ENCODE measurements around the gene ESPL1.

ESPL1 gene

GRCh38 chr12:53225635-53226424, 42.3 kb upstream of the ESPL1 start:
- H3K9me3 Mint-ChIP-seq, result no peaks in the 10 kb centered on the region
- no peak for DNase-seq
- no peaks in the 10 kb centered on the region for H3K27me3 Mint-ChIP-seq
- H3K4me3 Mint-ChIP-seq, result no peak overlapping the region
- H3K4me1 Mint-ChIP-seq (ENCODE audit: low read depth), result peaks cover 75% of the 10 kb centered on the region
- peaks cover 8% of the 10 kb centered on the region for H3K36me3 Mint-ChIP-seq (ENCODE audit: low read depth)
- H3K27ac Mint-ChIP-seq, result peak overlapping the region; percentile 31

DNA sequence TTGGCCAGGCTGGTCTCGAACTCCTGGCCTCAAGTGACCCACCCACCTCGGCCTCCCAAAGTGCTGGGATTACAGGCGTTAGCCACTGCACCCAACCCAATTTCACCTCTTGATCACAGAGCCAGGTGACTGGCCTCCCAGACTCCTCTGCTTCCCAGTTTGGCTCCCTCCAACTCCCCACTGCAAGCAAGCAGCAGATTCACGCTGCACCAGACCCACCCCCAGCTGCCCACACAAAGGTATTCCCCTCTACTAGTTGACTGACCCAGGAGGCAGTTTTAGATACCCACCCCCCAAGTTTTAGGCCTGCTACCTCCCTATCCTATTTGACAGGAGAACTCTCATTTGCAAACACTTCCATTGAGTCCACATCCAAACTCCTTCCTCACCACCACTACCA, 41.3 kb upstream of the ESPL1 start:
- peaks cover 80% of the 10 kb centered on the region for H3K4me1 Mint-ChIP-seq (ENCODE audit: low read depth)
- H3K9me3 Mint-ChIP-seq, result no peaks in the 10 kb centered on the region
- H3K4me3 Mint-ChIP-seq, result no peak overlapping the region
- no peak overlapping the region for H3K27ac Mint-ChIP-seq
- DNase-seq, result no peak
- H3K27me3 Mint-ChIP-seq, result no peaks in the 10 kb centered on the region
- peaks cover 8% of the 10 kb centered on the region for H3K36me3 Mint-ChIP-seq (ENCODE audit: low read depth)

DNA sequence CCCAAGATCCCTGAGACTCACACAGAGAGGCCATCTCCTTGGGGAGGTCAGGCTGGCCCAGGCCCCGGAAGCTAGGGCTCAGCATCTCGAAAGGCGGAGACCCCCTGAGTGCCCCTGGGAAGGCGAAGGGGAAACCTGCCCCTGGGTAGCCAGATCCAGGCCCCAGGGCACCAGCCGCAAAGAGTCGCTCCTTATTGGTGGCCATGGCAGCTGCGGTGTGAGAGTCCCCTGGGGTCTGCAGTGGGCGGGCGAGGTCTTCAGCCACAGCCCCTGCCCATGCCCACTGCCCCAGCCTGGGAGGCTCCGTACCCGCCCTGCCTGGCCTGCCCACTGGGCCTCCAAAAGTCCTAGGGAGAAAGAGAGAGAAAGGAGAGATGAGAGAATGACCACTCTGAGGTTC, 40.8 kb upstream of the ESPL1 start:
- Mint-ChIP-seq H3K4me3 (no peak overlapping the region), H3K9me3 (no peaks in the 10 kb centered on the region), H3K4me1 (ENCODE audit: low read depth) (peaks cover 76% of the 10 kb centered on the region), H3K27me3 (no peaks in the 10 kb centered on the region), H3K27ac (peak overlapping the region; percentile 29), H3K36me3 (ENCODE audit: low read depth) (peaks cover 8% of the 10 kb centered on the region)
- no peak for DNase-seq

- Mint-ChIP-seq H3K27ac (peak overlapping the region; percentile 29), H3K9me3 (no peaks in the 10 kb centered on the region), H3K4me3 (no peak overlapping the region), H3K27me3 (no peaks in the 10 kb centered on the region), H3K36me3 (ENCODE audit: low read depth) (peaks cover 8% of the 10 kb centered on the region), H3K4me1 (ENCODE audit: low read depth) (peaks cover 76% of the 10 kb centered on the region)
- DNase-seq, result no peak
Observed at GRCh38 chr12:53227836-53228235, 40.3 kb upstream of the ESPL1 start.

DNA sequence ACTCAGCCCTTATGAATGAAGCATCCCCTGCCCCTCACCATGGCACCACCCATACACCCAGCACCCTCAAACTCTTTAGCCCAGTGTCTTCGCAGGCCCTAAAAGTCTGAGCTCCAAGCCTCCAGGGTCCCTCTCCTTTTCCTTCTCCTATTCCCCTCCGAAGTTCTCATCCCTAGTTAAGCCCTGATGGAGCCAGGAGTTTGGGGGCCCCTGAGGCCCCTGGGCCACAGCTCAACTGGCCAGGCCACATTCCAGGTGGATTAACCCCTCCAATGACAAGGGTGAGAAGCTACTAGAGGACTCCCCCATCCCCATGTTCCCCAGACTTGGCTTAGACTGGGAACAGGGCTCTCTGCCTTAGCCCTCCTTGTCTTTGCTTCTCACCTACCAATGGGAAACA, 38.6 kb upstream of the ESPL1 start:
- Mint-ChIP-seq H3K27ac (peak overlapping the region; percentile 38), H3K9me3 (no peaks in the 10 kb centered on the region), H3K36me3 (ENCODE audit: low read depth) (peaks cover 8% of the 10 kb centered on the region), H3K27me3 (no peaks in the 10 kb centered on the region), H3K4me3 (peak overlapping the region; percentile 22), H3K4me1 (ENCODE audit: low read depth) (peaks cover 74% of the 10 kb centered on the region)
- no peak for DNase-seq

- H3K4me3 Mint-ChIP-seq, result peak overlapping the region; percentile 22
- peaks cover 5% of the 10 kb centered on the region for H3K36me3 Mint-ChIP-seq (ENCODE audit: low read depth)
- no peak for DNase-seq
- peak overlapping the region; percentile 52 for H3K27ac Mint-ChIP-seq
- peaks cover 73% of the 10 kb centered on the region for H3K4me1 Mint-ChIP-seq (ENCODE audit: low read depth)
- no peaks in the 10 kb centered on the region for H3K9me3 Mint-ChIP-seq
- H3K27me3 Mint-ChIP-seq, result no peaks in the 10 kb centered on the region
Observed at GRCh38 chr12:53230108-53230845, 37.8 kb upstream of the ESPL1 start.

DNA sequence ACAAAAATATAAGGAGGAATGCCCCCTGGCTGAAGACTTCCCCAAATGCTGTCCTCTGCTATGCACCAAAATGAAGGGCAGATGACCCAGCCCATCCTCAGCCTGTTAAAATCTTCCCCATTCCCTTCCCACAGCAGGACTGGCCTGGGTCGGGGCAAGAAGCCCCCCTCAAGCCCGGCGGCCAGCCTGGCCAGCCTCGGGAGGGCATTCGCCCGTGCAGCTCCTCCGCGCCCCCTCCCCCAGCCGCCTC, 36.5 kb upstream of the ESPL1 start:
- no peaks in the 10 kb centered on the region for H3K9me3 Mint-ChIP-seq
- peaks cover 5% of the 10 kb centered on the region for H3K36me3 Mint-ChIP-seq (ENCODE audit: low read depth)
- no peak for DNase-seq
- peak overlapping the region; percentile 71 for H3K4me3 Mint-ChIP-seq
- H3K27me3 Mint-ChIP-seq, result no peaks in the 10 kb centered on the region
- H3K27ac Mint-ChIP-seq, result peak overlapping the region; percentile 68
- H3K4me1 Mint-ChIP-seq (ENCODE audit: low read depth), result peaks cover 78% of the 10 kb centered on the region

- Mint-ChIP-seq H3K27ac (peak within 1 kb of the TSS; percentile 90), H3K27me3 (no peaks in the 10 kb centered on the region), H3K4me3 (peak within 1 kb of the TSS; percentile 80), H3K9me3 (no peaks in the 10 kb centered on the region), H3K4me1 (ENCODE audit: low read depth) (peaks cover 80% of the 10 kb centered on the region), H3K36me3 (ENCODE audit: low read depth) (peaks cover 1% of the 10 kb centered on the region)
- peak; percentile 84 for DNase-seq
Observed at GRCh38 chr12:53231921-53232645, 36.0 kb upstream of the ESPL1 start, which contains the start of gene RARG. Gene RARG, minus strand, starts transcription at chr12:53232209. Its CDS starts 4,664 bp downstream, at chr12:53227545.

GRCh38 chr12:53232646-53233461, 35.2 kb upstream of the ESPL1 start:
- Mint-ChIP-seq H3K27ac (peak overlapping the region; percentile 90), H3K27me3 (no peaks in the 10 kb centered on the region), H3K4me3 (peak overlapping the region; percentile 80), H3K36me3 (ENCODE audit: low read depth) (no peaks in the 10 kb centered on the region), H3K4me1 (ENCODE audit: low read depth) (peaks cover 82% of the 10 kb centered on the region), H3K9me3 (no peaks in the 10 kb centered on the region)
- DNase-seq, result no peak

- Mint-ChIP-seq H3K4me3 (no peak overlapping the region), H3K27me3 (no peaks in the 10 kb centered on the region)
Observed at GRCh38 chr12:53233671-53234121, 34.4 kb upstream of the ESPL1 start.

GRCh38 chr12:53234271-53234914, 33.7 kb upstream of the ESPL1 start:
- H3K27ac Mint-ChIP-seq, result no peak overlapping the region
- DNase-seq, result no peak
- no peaks in the 10 kb centered on the region for H3K9me3 Mint-ChIP-seq
- H3K36me3 Mint-ChIP-seq (ENCODE audit: low read depth), result no peaks in the 10 kb centered on the region
- no peak overlapping the region for H3K4me3 Mint-ChIP-seq
- no peaks in the 10 kb centered on the region for H3K27me3 Mint-ChIP-seq
- peaks cover 70% of the 10 kb centered on the region for H3K4me1 Mint-ChIP-seq (ENCODE audit: low read depth)

More at GRCh38 chr12:53233671-53234121, 34.4 kb upstream of the ESPL1 start:
- Mint-ChIP-seq H3K9me3 (no peaks in the 10 kb centered on the region), H3K4me1 (ENCODE audit: low read depth) (peaks cover 74% of the 10 kb centered on the region), H3K36me3 (ENCODE audit: low read depth) (no peaks in the 10 kb centered on the region), H3K27ac (no peak overlapping the region)
- DNase-seq, result no peak

- peaks cover 62% of the 10 kb centered on the region for H3K4me1 Mint-ChIP-seq (ENCODE audit: low read depth)
- no peaks in the 10 kb centered on the region for H3K36me3 Mint-ChIP-seq (ENCODE audit: low read depth)
- no peak for DNase-seq
- no peaks in the 10 kb centered on the region for H3K9me3 Mint-ChIP-seq
- H3K4me3 Mint-ChIP-seq, result no peak overlapping the region
- no peaks in the 10 kb centered on the region for H3K27me3 Mint-ChIP-seq
- H3K27ac Mint-ChIP-seq, result no peak overlapping the region
Observed at GRCh38 chr12:53235164-53235563, 32.9 kb upstream of the ESPL1 start.

GRCh38 chr12:53235742-53236442, 32.2 kb upstream of the ESPL1 start:
- H3K36me3 Mint-ChIP-seq (ENCODE audit: low read depth), result no peaks in the 10 kb centered on the region
- DNase-seq, result peak; percentile 63
- peak overlapping the region; percentile 18 for H3K4me3 Mint-ChIP-seq
- H3K9me3 Mint-ChIP-seq, result no peaks in the 10 kb centered on the region
- H3K4me1 Mint-ChIP-seq (ENCODE audit: low read depth), result peaks cover 58% of the 10 kb centered on the region
- peak overlapping the region; percentile 56 for H3K27ac Mint-ChIP-seq
- no peaks in the 10 kb centered on the region for H3K27me3 Mint-ChIP-seq

Data from activated T-cell treated with anti-CD3 and anti-CD28 coated beads, Interleukin-2, amount 50 U/mL, for 24 hours (primary cell).